Fibroblast of lung (primary cell): ENCODE measurements around the gene PLAGL1. TPM values are rescaled to one million over a fixed set of nuclear protein-coding genes. Genes with fewer than 3 reads are reported as not detected.

Experiments
- DNase-seq, 2 donors: peaks; one replicate each; pipeline versions ENCODE4 v3.0.0 to v3.0.0-alpha.2; 2010; ENCODE audit warnings: low read depth in 2 of 2
- H2AFZ ChIP-seq: 2 replicates; pipeline ENCODE4 v1.5.1; 2012; ENCODE audit warnings: low read length, control low read depth, inconsistent platforms
- H3K27ac ChIP-seq: 2 replicates; pipeline ENCODE4 v1.5.1; 2011; ENCODE audit warnings: low read length, control low read depth; ENCODE audit not compliant: insufficient read depth
- H3K27me3 ChIP-seq: 2 replicates; pipeline ENCODE4 v1.5.1; 2011; ENCODE audit warnings: mild to moderate bottlenecking, low read length; ENCODE audit not compliant: control insufficient read depth, insufficient read depth
- H3K36me3 ChIP-seq: 2 replicates; pipeline ENCODE4 v1.5.1; 2011; ENCODE audit warnings: low read length; ENCODE audit not compliant: control insufficient read depth, insufficient read depth
- H3K4me1 ChIP-seq: 2 replicates; pipeline ENCODE4 v1.5.1; 2011; ENCODE audit warnings: low read length; ENCODE audit not compliant: control insufficient read depth, insufficient read depth; ENCODE audit errors: extremely low read depth
- H3K4me2 ChIP-seq: 2 replicates; pipeline ENCODE4 v1.5.1; 2011; ENCODE audit warnings: low read length, control low read depth; ENCODE audit not compliant: insufficient read depth; ENCODE audit errors: extremely low read depth
- H3K4me3 ChIP-seq, 4 experiments: fragments of 200-600 bp in 1 of 4; sonication (generic) in 1 of 4; replicated peaks in 1 of 4; 2 replicates each; pipeline ENCODE4 v1.5.1; 2011 to 2016; ENCODE audit warnings: low read length in 4 of 4, low read depth in 3 of 4, mild to moderate bottlenecking in 3 of 4, control low read depth in 2 of 4, inconsistent platforms in 1 of 4, mixed read lengths in 1 of 4; ENCODE audit not compliant: insufficient read depth in 1 of 4; ENCODE audit errors: control extremely low read depth in 1 of 4
- H3K79me2 ChIP-seq: 2 replicates; pipeline ENCODE4 v1.5.1; 2012; ENCODE audit warnings: mild to moderate bottlenecking, low read length, inconsistent platforms; ENCODE audit not compliant: control insufficient read depth, insufficient read depth
- H3K9ac ChIP-seq: 2 replicates; pipeline ENCODE4 v1.5.1; 2011; ENCODE audit warnings: mild to moderate bottlenecking, low read length, control low read depth; ENCODE audit not compliant: insufficient read depth
- H3K9me3 ChIP-seq: 2 replicates; pipeline ENCODE4 v1.5.1; 2012; ENCODE audit warnings: low read depth, low read length; ENCODE audit not compliant: control insufficient read depth, insufficient read depth
- H4K20me1 ChIP-seq: 2 replicates; pipeline ENCODE4 v1.5.1; 2011; ENCODE audit warnings: low read length; ENCODE audit not compliant: control insufficient read depth, insufficient read depth; ENCODE audit errors: extremely low read depth
- EZH2 ChIP-seq: IDR thresholded peaks from 2 replicates; pipeline ENCODE4 v1.5.1; 2012; ENCODE audit warnings: low read length, control low read depth, mild to moderate bottlenecking; ENCODE audit errors: missing control alignments
- polyA plus RNA-seq, 2 donors: library from polyadenylated mRNA; depleted of rRNA in 1 of 2; stranded (reverse) in 1 of 2; unstranded in 1 of 2; fragments of >200 nt; gene quantifications; 2 replicates each; pipeline ENCODE4 v1.2.1, GENCODE V29; 2011 to 2012; ENCODE audit warnings: missing spikeins in 1 of 2
- total RNA-seq: library from RNA; depleted of rRNA; stranded (reverse); fragments of >200 nt; gene quantifications from 2 replicates; pipeline ENCODE4 v1.2.1, GENCODE V29; 2014
- TF ChIP-seq, protein P1 (sequence below), 2 donors: IDR thresholded peaks in 1 of 2; conservative IDR thresholded peaks in 1 of 2; 1 replicate in 1 of 2; 2 replicates in 1 of 2; pipeline ENCODE4 v1.5.1; 2011 to 2012; ENCODE audit warnings: low read length in 2 of 2, control low read depth in 1 of 2, inconsistent platforms in 1 of 2, low read depth in 1 of 2, mild to moderate bottlenecking in 1 of 2

The PLAGL1 gene
- total and polyA plus RNA-seq, 2 donors (not counting 1 experiment from before 2014, with no cell fraction given): 11.4 to 24.2 TPM

- Histone ChIP-seq H3K4me1 (no peaks in the 10 kb centered on the region), H4K20me1 (no peaks in the 10 kb centered on the region), H3K27me3 (no peaks in the 10 kb centered on the region), H3K9me3 (no peaks in the 10 kb centered on the region), H2AFZ (no peak overlapping the region), H3K27ac (no peak overlapping the region), H3K4me2 (no peak overlapping the region), H3K4me3 (no peak overlapping the region), H3K79me2 (no peaks in the 10 kb centered on the region), H3K9ac (no peak overlapping the region), H3K36me3 (no peaks in the 10 kb centered on the region)
- TF ChIP-seq, protein P1, sequence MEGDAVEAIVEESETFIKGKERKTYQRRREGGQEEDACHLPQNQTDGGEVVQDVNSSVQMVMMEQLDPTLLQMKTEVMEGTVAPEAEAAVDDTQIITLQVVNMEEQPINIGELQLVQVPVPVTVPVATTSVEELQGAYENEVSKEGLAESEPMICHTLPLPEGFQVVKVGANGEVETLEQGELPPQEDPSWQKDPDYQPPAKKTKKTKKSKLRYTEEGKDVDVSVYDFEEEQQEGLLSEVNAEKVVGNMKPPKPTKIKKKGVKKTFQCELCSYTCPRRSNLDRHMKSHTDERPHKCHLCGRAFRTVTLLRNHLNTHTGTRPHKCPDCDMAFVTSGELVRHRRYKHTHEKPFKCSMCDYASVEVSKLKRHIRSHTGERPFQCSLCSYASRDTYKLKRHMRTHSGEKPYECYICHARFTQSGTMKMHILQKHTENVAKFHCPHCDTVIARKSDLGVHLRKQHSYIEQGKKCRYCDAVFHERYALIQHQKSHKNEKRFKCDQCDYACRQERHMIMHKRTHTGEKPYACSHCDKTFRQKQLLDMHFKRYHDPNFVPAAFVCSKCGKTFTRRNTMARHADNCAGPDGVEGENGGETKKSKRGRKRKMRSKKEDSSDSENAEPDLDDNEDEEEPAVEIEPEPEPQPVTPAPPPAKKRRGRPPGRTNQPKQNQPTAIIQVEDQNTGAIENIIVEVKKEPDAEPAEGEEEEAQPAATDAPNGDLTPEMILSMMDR (conservative IDR thresholded peaks at IDR 0.05 in 1 of 2, IDR thresholded peaks at IDR 0.05 in 1 of 2; ENCODE audit: low read depth in 1 of 2, low read length in 2 of 2): no peak
- TF ChIP-seq EZH2: no peak
- no peak for DNase-seq
These were observed 113.4 kb downstream of the PLAGL1 start for GRCh38 chr6:143894655-143895054.

Other genes with a start within 250 kb of the PLAGL1 start
- 17.5 and 18.2 TPM in 2 replicates for gene LTV1, start 164.9 kb downstream of the PLAGL1 start, total RNA-seq
- 30.2 and 37.0 TPM in 2 replicates for gene LTV1, start 164.9 kb downstream of the PLAGL1 start, polyA plus RNA-seq
- not detected in 2 replicates for gene ZC2HC1B, start 143.8 kb downstream of the PLAGL1 start, total RNA-seq
- not detected in 2 replicates for gene ZC2HC1B, start 143.8 kb downstream of the PLAGL1 start, polyA plus RNA-seq
- 75.1 and 84.7 TPM in 2 replicates for gene SF3B5, start 87.3 kb upstream of the PLAGL1 start, total RNA-seq
- gene SF3B5, start 87.3 kb upstream of the PLAGL1 start, polyA plus RNA-seq: 148 and 205 TPM in 2 replicates
- 0.26 and 0.33 TPM in 2 replicates for gene STX11, start 142.3 kb upstream of the PLAGL1 start, total RNA-seq
- 4.1 and 6.6 TPM in 2 replicates for gene STX11, start 142.3 kb upstream of the PLAGL1 start, polyA plus RNA-seq